WTC11 (cell line): ENCODE data around the gene NHSL2.

Source experiments
- E2F1 ChIP-seq: sonication (generic); formaldehyde crosslinking; IDR thresholded peaks from 2 replicates; pipeline ENCODE4 v1.8.0; 2022; ENCODE audit warnings: mild to moderate bottlenecking, missing genetic modification reagents
- TF ChIP-seq, protein P1 (sequence below): fragments of 200-600 bp; IDR thresholded peaks from 2 replicates; pipeline ENCODE4 v1.8.0; 2022; ENCODE audit warnings: antibody characterized with exemption
- TF ChIP-seq, protein P2 (sequence below): sonication (generic); formaldehyde crosslinking; conservative IDR thresholded peaks from 2 replicates; pipeline ENCODE4 v1.8.1; 2022; ENCODE audit warnings: mild to moderate bottlenecking, missing genetic modification reagents

DNA sequence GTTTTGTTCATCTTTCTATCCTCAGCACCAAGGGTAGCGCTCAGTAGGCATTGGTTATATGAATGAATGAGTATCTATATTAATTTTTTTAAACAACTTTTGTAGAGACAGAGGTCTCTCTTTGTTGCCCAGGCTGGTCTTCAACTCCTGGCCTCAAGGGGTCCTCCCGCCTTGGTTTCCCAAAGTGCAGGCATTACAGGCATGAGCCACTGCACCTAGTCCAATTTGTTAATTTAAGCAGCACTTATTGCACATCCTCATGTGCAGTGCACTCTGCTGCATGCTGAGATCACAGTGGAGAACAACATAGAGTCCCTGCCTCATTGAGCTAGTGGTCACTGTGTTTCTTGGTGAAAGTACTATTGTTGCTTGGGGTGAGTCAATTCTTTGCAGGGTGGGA is 94.4 kb downstream of the NHSL2 start:
- TF ChIP-seq E2F1 (CRISPR knock-in tag): no peak
- TF ChIP-seq, protein P1, sequence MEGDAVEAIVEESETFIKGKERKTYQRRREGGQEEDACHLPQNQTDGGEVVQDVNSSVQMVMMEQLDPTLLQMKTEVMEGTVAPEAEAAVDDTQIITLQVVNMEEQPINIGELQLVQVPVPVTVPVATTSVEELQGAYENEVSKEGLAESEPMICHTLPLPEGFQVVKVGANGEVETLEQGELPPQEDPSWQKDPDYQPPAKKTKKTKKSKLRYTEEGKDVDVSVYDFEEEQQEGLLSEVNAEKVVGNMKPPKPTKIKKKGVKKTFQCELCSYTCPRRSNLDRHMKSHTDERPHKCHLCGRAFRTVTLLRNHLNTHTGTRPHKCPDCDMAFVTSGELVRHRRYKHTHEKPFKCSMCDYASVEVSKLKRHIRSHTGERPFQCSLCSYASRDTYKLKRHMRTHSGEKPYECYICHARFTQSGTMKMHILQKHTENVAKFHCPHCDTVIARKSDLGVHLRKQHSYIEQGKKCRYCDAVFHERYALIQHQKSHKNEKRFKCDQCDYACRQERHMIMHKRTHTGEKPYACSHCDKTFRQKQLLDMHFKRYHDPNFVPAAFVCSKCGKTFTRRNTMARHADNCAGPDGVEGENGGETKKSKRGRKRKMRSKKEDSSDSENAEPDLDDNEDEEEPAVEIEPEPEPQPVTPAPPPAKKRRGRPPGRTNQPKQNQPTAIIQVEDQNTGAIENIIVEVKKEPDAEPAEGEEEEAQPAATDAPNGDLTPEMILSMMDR: no peak
- TF ChIP-seq, protein P2, sequence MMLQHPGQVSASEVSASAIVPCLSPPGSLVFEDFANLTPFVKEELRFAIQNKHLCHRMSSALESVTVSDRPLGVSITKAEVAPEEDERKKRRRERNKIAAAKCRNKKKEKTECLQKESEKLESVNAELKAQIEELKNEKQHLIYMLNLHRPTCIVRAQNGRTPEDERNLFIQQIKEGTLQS (CRISPR knock-in tag): no peak
